GM19023 (cell line): Measurements from ENCODE around the gene TCERG1.

Experiments
- ATAC-seq: cut with Tn5 transposase; IDR thresholded peaks from one replicate; pipeline ENCODE4 v1.9.1; 2021; ENCODE audit warnings: mild to moderate bottlenecking, moderate library complexity; ENCODE audit not compliant: unreplicated experiment

Gene TCERG1

GRCh38 chr5:146451411-146451810, 4.3 kb downstream of the TCERG1 start:
- ATAC-seq, result no peak

DNA sequence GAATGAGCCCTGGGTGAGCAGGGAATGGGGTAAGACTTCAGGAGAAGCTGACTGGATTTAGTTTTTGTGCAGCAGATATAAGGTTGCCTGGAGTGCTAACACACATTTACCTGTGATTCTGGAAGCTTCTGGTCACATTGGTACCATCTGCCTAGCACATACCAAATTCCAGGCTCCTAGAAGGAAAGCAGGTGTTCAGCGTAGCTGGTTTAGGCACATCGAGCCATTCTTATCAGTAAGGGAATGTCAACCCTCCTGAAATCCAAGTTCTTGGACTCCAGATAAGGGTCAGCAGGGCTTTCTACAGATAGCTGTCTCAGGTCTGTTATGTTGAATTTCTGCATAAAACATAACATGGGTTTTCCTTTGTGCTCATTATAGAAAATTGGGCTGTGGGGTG, 10.3 kb downstream of the TCERG1 start:
- no peak for ATAC-seq

GRCh38 chr5:146458894-146459293, 11.8 kb downstream of the TCERG1 start:
- no peak for ATAC-seq

DNA sequence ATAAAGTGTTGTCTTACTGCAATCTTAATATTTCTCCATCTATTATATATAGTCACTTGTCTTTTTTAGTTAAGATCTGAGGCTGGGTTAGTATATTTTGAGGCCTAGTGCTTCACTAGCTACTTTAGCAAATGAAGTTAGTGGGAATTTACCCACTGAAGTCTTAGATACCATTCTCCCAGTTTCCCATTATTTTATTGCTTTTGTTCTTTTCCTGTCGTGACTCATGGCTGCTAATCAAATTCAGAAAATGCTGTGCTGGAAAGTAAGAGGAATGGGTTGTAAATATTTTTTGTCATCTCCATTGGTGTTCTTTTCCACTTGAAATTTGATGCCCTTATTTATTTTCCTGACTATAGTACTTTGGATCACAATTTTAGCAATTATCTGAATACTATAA, 14.2 kb downstream of the TCERG1 start:
- ATAC-seq, result no peak

- no peak for ATAC-seq
Observed at GRCh38 chr5:146463446-146463845, 16.3 kb downstream of the TCERG1 start.

- no peak for ATAC-seq
Observed at GRCh38 chr5:146466521-146467349, 19.6 kb downstream of the TCERG1 start.

DNA sequence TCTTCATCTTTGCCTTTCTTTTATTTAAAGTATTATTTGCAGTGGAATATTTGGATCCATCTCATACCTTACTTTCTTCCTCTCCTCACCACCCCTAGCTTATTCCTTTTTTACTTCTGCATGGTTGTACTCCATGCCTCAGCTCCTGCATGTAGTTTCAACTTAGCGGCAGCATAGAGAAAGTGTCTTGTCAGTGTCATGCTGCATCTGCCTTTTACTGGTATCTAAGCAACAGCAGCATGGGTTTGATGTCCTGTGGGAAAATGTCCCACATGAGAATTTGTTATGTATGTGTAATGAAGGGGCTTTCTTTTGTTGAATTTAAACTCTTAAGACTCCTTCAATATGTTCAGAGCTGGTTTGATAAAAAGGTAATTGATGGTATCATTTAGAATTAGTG, 20.6 kb downstream of the TCERG1 start:
- no peak for ATAC-seq

DNA sequence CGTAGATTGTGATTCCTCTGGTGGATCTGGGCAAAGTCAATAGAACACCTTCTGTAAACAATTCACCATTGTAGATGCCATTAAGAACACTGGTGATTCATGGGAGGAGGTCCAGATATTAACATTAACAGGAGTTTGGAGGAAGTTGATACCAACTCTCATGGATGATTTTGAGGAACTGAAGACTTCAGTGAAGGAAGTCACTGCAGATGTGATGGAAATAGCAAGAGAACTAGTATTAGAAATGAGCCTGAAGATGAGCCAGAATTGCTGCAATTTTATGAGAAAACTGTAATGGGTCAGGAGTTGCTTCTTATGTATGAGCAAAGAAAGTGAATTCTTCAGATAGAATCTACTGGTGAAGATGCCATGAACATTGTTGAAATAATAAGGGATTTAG, 26.9 kb downstream of the TCERG1 start:
- no peak for ATAC-seq

DNA sequence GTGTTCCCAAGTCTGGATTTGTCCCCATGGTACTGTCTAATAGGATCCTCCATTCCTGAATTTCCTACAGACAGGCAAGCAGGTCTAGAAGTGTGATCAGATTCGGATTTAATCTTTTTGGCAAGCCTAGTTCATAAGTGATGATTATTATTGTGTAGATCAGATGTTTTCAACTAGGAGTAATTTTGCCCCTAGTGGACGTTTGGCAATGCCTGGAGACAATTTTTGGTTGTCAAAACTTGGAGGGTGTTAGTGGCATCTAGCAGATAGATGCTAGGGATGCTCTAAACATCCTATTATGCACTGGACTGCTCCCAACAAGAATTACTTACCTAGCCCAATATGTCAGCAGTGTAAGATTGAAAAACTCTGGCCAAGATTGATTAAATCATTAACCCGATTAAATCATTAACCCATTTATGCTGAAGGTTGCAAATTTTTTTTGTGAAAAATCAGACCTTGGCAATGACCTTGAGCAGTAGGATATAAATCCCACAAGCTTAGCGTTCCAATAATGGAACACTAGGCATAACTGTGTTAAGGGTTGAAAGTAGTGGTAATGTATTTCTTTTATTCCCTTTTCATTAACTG, 28.2 kb downstream of the TCERG1 start:
- no peak for ATAC-seq

- no peak for ATAC-seq
Observed at GRCh38 chr5:146475906-146476305, 28.8 kb downstream of the TCERG1 start.

- ATAC-seq, result no peak
Observed at GRCh38 chr5:146482775-146483174, 35.6 kb downstream of the TCERG1 start.

DNA sequence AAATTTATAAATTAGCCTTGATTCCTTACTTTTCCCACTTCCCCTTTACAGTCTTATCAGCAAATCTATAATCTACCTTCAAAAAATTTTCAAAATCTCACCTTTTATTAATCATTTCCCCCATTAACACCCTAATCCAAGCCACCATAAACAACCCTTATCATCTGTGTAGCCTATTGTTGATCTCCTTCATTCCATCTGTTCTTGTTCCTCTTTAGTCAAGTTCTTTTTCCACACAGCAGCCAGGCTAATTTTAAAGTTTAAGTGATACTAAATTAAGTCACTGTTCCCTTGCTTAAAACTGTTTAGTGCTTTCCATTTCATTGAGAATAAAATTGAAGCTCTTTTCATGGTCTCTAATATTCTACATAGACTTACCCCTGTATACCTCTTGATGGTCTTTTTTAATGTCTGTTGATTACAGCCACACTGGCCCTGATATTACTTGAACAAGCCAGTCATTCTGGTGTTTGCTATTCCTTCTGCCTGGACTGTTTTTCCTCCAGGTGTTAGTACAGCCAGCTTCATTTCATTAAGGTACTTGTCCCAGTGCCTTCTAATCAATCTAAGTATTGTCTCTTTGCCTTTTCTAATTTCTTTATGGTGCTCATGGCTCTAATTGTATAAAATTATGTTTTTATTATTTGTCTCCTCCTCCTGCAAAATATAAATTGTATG, 37.7 kb downstream of the TCERG1 start:
- ATAC-seq, result no peak

GRCh38 chr5:146490089-146490843, 43.1 kb downstream of the TCERG1 start:
- no peak for ATAC-seq

DNA sequence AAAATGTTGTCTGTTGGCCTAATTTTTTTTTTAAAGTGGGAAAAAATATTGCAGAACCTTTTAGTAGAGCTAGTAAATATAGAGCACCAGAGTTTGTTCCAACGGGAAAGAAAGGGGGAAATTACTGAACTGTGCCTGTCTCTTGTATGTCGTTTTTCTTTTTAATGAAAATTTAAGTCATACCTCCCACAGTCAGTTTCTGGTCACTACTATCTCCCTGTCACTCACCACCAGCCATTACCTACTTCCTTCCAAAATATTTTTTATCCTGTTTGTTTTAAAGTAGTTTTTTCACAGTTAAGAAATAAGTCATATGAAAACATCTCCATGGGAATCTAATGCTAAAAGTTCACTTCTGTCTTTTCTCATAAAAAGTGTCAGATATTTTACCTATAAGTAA, 47.5 kb downstream of the TCERG1 start:
- no peak for ATAC-seq

- ATAC-seq, result no peak
Observed at GRCh38 chr5:146499680-146500079, 52.5 kb downstream of the TCERG1 start.

GRCh38 chr5:146507428-146507827, 60.3 kb downstream of the TCERG1 start:
- no peak for ATAC-seq

DNA sequence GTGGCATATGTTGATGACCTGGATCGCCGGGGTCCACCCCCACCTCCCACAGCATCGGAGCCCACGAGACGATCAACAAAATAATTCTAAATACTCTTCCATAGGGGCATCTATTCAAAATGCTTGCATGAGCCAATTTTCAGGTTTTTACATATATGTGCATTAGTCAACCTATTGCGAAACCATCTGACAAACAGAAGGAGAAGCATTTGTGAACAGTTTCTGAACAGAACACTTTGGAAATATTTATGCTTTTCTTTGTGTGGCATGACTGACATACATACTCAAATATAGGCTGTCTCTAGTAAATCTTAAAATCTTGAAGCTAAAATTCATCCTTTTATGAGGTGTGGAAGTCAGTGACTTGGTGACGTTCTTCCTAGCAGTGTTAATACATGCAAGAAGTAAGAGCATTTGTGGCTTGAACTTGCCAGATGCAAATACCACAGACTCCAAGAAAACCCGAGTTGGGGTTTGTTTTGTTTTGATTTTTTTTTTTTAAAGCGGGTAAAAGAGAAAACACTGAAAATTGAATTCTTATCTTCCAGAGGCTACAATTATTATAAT, 63.5 kb downstream of the TCERG1 start:
- ATAC-seq, result no peak

- ATAC-seq, result no peak
Observed at GRCh38 chr5:146513462-146513861, 66.3 kb downstream of the TCERG1 start.

DNA sequence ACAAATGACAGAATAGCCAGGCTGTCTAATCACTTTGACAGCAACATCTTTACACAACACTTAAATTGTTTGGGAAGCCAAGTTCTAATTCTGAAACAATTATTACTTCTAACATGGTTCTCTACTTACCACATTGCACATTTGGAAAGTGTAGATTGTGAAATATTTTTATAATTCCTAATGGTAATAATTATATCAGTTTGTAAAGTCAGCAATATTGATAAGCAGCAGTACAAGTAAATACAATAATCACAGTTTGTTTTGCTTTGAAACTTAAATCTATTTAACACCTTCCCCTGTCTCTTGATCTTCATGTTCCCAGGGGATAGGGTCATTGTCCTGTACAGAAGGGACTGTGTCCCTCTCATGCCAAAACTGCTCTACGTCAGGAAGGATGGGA, 67.4 kb downstream of the TCERG1 start:
- ATAC-seq, result no peak

GRCh38 chr5:146515473-146516150, 68.5 kb downstream of the TCERG1 start:
- no peak for ATAC-seq

DNA sequence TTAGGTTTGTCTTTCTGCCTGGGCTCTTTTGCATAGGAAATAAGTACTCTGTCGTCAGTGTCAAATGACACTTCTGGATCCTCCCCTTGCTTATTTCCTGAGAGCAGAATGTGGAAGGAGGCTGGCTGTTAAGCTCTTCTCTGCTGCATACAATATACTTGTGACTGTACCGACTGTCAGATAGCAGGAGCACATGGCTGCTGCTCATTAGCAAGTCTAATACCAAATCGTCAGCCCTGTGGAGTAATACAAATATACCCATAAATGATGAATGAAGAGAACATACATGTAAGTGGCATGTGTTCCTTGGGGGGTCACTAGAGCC, 69.0 kb downstream of the TCERG1 start, which contains the start of gene GPR151:
TSS of gene GPR151 (minus strand) at position 40 of the 325 bp plus-strand sequence. CDS start 77 bp downstream, outside the sequence.
- ATAC-seq, result no peak
